Stimulated activated CD4-positive, alpha-beta T cell treated with anti-CD3 and anti-CD28 coated beads, Interleukin-4, amount 100 ng/mL, for 24 hours (primary cell): ENCODE measurements around the gene RUSF1.

Experiments used
- DNase-seq: peaks from one replicate; pipeline ENCODE4 v3.0.0-alpha.2; 2020

RUSF1 gene

GRCh38 chr16:31441956-31442355 lies 66.2 kb downstream of the RUSF1 start:
- DNase-seq = no peak

GRCh38 chr16:31440516-31441184 lies 67.5 kb downstream of the RUSF1 start:
- DNase-seq = no peak

- no peak for DNase-seq
Measured at GRCh38 chr16:31439519-31439918, 68.7 kb downstream of the RUSF1 start.
